ENCODE results near the gene PRDM16.

- no peak for TF ChIP-seq CTCF (IDR thresholded peaks at IDR 0.05)
- TF ChIP-seq POLR2A (IDR thresholded peaks at IDR 0.05), result no peak
- TF ChIP-seq EP300 (IDR thresholded peaks at IDR 0.05), result no peak
These were observed 72.8 kb downstream of the PRDM16 start for GRCh38 chr1:3141836-3142235.
